IgD-negative memory B cell (primary cell): ENCODE measurements around the gene PHKA2. TPM values are rescaled to one million over a fixed set of nuclear protein-coding genes. Genes with fewer than 3 reads are reported as not detected.
A peak's percentile ranks its signal among the peaks of the same experiment; 100 is the strongest.

Experiments
- H3K27ac Mint-ChIP-seq, 3 donors: one replicate each; pipeline ENCODE4 v1.8.0; 2020 to 2022; ENCODE audit warnings: mild to moderate bottlenecking in 3 of 3, mixed read lengths in 3 of 3, moderate library complexity in 1 of 3
- H3K27me3 Mint-ChIP-seq: one replicate; pipeline ENCODE4 v1.8.0; 2021; ENCODE audit warnings: mixed read lengths
- H3K36me3 Mint-ChIP-seq: one replicate; pipeline ENCODE4 v1.8.0; 2020; ENCODE audit warnings: mild to moderate bottlenecking, mixed read lengths
- H3K4me1 Mint-ChIP-seq, 3 donors: one replicate each; pipeline ENCODE4 v1.8.0; 2020 to 2022; ENCODE audit warnings: mixed read lengths in 3 of 3, mild to moderate bottlenecking in 1 of 3
- H3K4me3 Mint-ChIP-seq, 4 donors: one replicate each; pipeline ENCODE4 v1.8.0; 2020 to 2022; ENCODE audit warnings: mild to moderate bottlenecking in 4 of 4, mixed read lengths in 4 of 4, moderate library complexity in 3 of 4
- H3K9me3 Mint-ChIP-seq, 3 donors: one replicate each; pipeline ENCODE4 v1.8.0; 2020 to 2021; ENCODE audit warnings: mixed read lengths in 3 of 3, mild to moderate bottlenecking in 1 of 3
- polyA plus RNA-seq: library from polyadenylated mRNA; unstranded; fragments of 300-500 nt; fragmentation: Illumina TruSeq; gene quantifications from one replicate; pipeline ENCODE4 v1.2.3, GENCODE V29; 2021

The PHKA2 gene
- polyA plus RNA-seq, 1 donor from 2014 or later: 6.3 TPM

GRCh38 chrX:18956303-18957032, 27.4 kb downstream of the PHKA2 start:
- Mint-ChIP-seq H3K4me3 (no peak overlapping the region), H3K27me3 (no peaks in the 10 kb centered on the region), H3K27ac (no peak overlapping the region), H3K4me1 (no peaks in the 10 kb centered on the region), H3K9me3 (peaks cover 0 to 3% (median 0%) of the 10 kb centered on the region in 3 donors), H3K36me3 (peaks cover 2% of the 10 kb centered on the region)

GRCh38 chrX:18955676-18956075, 28.2 kb downstream of the PHKA2 start:
- Mint-ChIP-seq H3K4me1 (no peaks in the 10 kb centered on the region), H3K27me3 (no peaks in the 10 kb centered on the region), H3K36me3 (peaks cover 2% of the 10 kb centered on the region), H3K4me3 (no peak overlapping the region), H3K9me3 (peaks cover 0 to 3% (median 0%) of the 10 kb centered on the region in 3 donors), H3K27ac (no peak overlapping the region)

- no peaks in the 10 kb centered on the region for H3K27me3 Mint-ChIP-seq
Measured at GRCh38 chrX:18951032-18951431, 32.9 kb downstream of the PHKA2 start.

GRCh38 chrX:18949944-18950301, 34.0 kb downstream of the PHKA2 start:
- H3K27me3 Mint-ChIP-seq: no peaks in the 10 kb centered on the region
- no peaks in the 10 kb centered on the region for H3K4me1 Mint-ChIP-seq
- H3K27ac Mint-ChIP-seq: no peak overlapping the region
- H3K9me3 Mint-ChIP-seq: peaks cover 0 to 2% (median 0%) of the 10 kb centered on the region in 3 donors
- no peak overlapping the region for H3K4me3 Mint-ChIP-seq
- H3K36me3 Mint-ChIP-seq: peaks cover 2% of the 10 kb centered on the region

More at GRCh38 chrX:18951032-18951431, 32.9 kb downstream of the PHKA2 start:
- Mint-ChIP-seq H3K4me3 (no peak overlapping the region), H3K36me3 (peaks cover 2% of the 10 kb centered on the region), H3K4me1 (no peaks in the 10 kb centered on the region), H3K27ac (no peak overlapping the region), H3K9me3 (peaks cover 0 to 2% (median 0%) of the 10 kb centered on the region in 3 donors)

- Mint-ChIP-seq H3K27ac (no peak overlapping the region), H3K9me3 (peaks cover 0 to 2% (median 0%) of the 10 kb centered on the region in 3 donors), H3K27me3 (no peaks in the 10 kb centered on the region), H3K4me1 (no peaks in the 10 kb centered on the region), H3K36me3 (peaks cover 2% of the 10 kb centered on the region), H3K4me3 (no peak overlapping the region)
Measured at GRCh38 chrX:18949291-18949943, 34.5 kb downstream of the PHKA2 start.

GRCh38 chrX:18946611-18947010, 37.3 kb downstream of the PHKA2 start:
- peaks cover 2% of the 10 kb centered on the region for H3K36me3 Mint-ChIP-seq
- H3K4me1 Mint-ChIP-seq: no peaks in the 10 kb centered on the region
- no peak overlapping the region for H3K4me3 Mint-ChIP-seq
- H3K9me3 Mint-ChIP-seq: peaks cover 0 to 2% (median 0%) of the 10 kb centered on the region in 3 donors
- no peak overlapping the region for H3K27ac Mint-ChIP-seq
- no peaks in the 10 kb centered on the region for H3K27me3 Mint-ChIP-seq

- H3K27ac Mint-ChIP-seq: no peak overlapping the region
- no peaks in the 10 kb centered on the region for H3K4me1 Mint-ChIP-seq
- H3K36me3 Mint-ChIP-seq: peaks cover 2% of the 10 kb centered on the region
- peaks cover 0 to 2% (median 0%) of the 10 kb centered on the region in 3 donors for H3K9me3 Mint-ChIP-seq
- H3K4me3 Mint-ChIP-seq: no peak overlapping the region
- no peaks in the 10 kb centered on the region for H3K27me3 Mint-ChIP-seq
Measured at GRCh38 chrX:18946157-18946556, 37.8 kb downstream of the PHKA2 start.

GRCh38 chrX:18945483-18945882, 38.4 kb downstream of the PHKA2 start:
- Mint-ChIP-seq H3K4me3 (no peak overlapping the region), H3K27ac (no peak overlapping the region), H3K27me3 (no peaks in the 10 kb centered on the region), H3K36me3 (peaks cover 2% of the 10 kb centered on the region), H3K9me3 (peaks cover 0 to 2% (median 0%) of the 10 kb centered on the region in 3 donors), H3K4me1 (no peaks in the 10 kb centered on the region)

GRCh38 chrX:18944482-18944881, 39.4 kb downstream of the PHKA2 start:
- no peaks in the 10 kb centered on the region for H3K27me3 Mint-ChIP-seq
- H3K9me3 Mint-ChIP-seq: peaks cover 0 to 2% (median 0%) of the 10 kb centered on the region in 3 donors
- H3K36me3 Mint-ChIP-seq: peaks cover 2% of the 10 kb centered on the region
- peak overlapping the region in 1 of 3 donors; percentile 62 for H3K27ac Mint-ChIP-seq
- H3K4me3 Mint-ChIP-seq: no peak overlapping the region
- no peaks in the 10 kb centered on the region for H3K4me1 Mint-ChIP-seq

GRCh38 chrX:18941896-18942295, 42.0 kb downstream of the PHKA2 start:
- no peaks in the 10 kb centered on the region for H3K27me3 Mint-ChIP-seq
- no peaks in the 10 kb centered on the region for H3K4me1 Mint-ChIP-seq
- H3K27ac Mint-ChIP-seq: no peak overlapping the region
- no peaks in the 10 kb centered on the region for H3K36me3 Mint-ChIP-seq
- H3K9me3 Mint-ChIP-seq: no peaks in the 10 kb centered on the region
- H3K4me3 Mint-ChIP-seq: no peak overlapping the region

GRCh38 chrX:18938710-18939109, 45.2 kb downstream of the PHKA2 start:
- H3K36me3 Mint-ChIP-seq: no peaks in the 10 kb centered on the region

GRCh38 chrX:18937173-18937572, 46.7 kb downstream of the PHKA2 start:
- Mint-ChIP-seq H3K36me3 (no peaks in the 10 kb centered on the region), H3K4me1 (no peaks in the 10 kb centered on the region), H3K4me3 (no peak overlapping the region), H3K27ac (no peak overlapping the region), H3K9me3 (no peaks in the 10 kb centered on the region), H3K27me3 (no peaks in the 10 kb centered on the region)

More at GRCh38 chrX:18938710-18939109, 45.2 kb downstream of the PHKA2 start:
- Mint-ChIP-seq H3K27ac (no peak overlapping the region), H3K27me3 (no peaks in the 10 kb centered on the region), H3K4me3 (no peak overlapping the region), H3K4me1 (no peaks in the 10 kb centered on the region), H3K9me3 (no peaks in the 10 kb centered on the region)

GRCh38 chrX:18935893-18936292, 48.0 kb downstream of the PHKA2 start:
- Mint-ChIP-seq H3K36me3 (no peaks in the 10 kb centered on the region), H3K9me3 (no peaks in the 10 kb centered on the region), H3K27me3 (no peaks in the 10 kb centered on the region), H3K27ac (no peak overlapping the region), H3K4me3 (no peak overlapping the region), H3K4me1 (no peaks in the 10 kb centered on the region)

- Mint-ChIP-seq H3K27ac (peak overlapping the region in 1 of 3 donors; percentile 23), H3K36me3 (no peaks in the 10 kb centered on the region), H3K9me3 (no peaks in the 10 kb centered on the region), H3K27me3 (no peaks in the 10 kb centered on the region), H3K4me3 (no peak overlapping the region), H3K4me1 (no peaks in the 10 kb centered on the region)
Measured at GRCh38 chrX:18934708-18935107, 49.2 kb downstream of the PHKA2 start.

- no peaks in the 10 kb centered on the region for H3K27me3 Mint-ChIP-seq
- H3K4me3 Mint-ChIP-seq: no peak overlapping the region
- no peak overlapping the region for H3K27ac Mint-ChIP-seq
- no peaks in the 10 kb centered on the region for H3K9me3 Mint-ChIP-seq
- H3K4me1 Mint-ChIP-seq: no peaks in the 10 kb centered on the region
- H3K36me3 Mint-ChIP-seq: no peaks in the 10 kb centered on the region
Measured at GRCh38 chrX:18933617-18934016, 50.3 kb downstream of the PHKA2 start.

- H3K9me3 Mint-ChIP-seq: no peaks in the 10 kb centered on the region
- H3K4me1 Mint-ChIP-seq: no peaks in the 10 kb centered on the region
- no peak overlapping the region for H3K27ac Mint-ChIP-seq
- no peaks in the 10 kb centered on the region for H3K36me3 Mint-ChIP-seq
- no peaks in the 10 kb centered on the region for H3K27me3 Mint-ChIP-seq
- H3K4me3 Mint-ChIP-seq: no peak overlapping the region
Measured at GRCh38 chrX:18931972-18932371, 51.9 kb downstream of the PHKA2 start.
